ENCODE results near the gene OR5H1.
"Not testable (repeated sequence)": the region's sequence is repeated elsewhere in the genome, so short reads cannot be mapped to it uniquely, and the experiment has no call there.

Gene OR5H1

DNA sequence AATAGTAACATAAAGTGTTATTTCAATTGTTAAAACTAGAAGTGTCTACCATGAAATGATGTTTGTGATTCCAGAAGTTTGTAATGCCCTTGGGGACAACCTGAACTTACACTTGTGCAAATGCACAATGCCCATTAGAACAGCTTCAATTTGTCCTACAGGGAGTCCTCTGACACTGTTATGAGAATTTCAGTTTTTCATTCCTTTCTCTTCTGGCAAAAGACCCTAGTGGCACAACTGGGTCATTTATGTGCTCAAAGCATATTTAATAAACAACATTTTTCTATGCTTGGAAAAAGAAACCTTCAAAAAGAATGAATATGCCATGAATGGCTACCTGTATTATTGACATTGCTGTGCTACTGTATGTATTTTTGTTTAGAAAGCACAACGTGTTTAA, at the start of gene OR5H1:
Gene OR5H1, plus strand, starts transcription at position 301 of the 400 bp plus-strand sequence. CDS start 1,977 bp downstream, outside the sequence.
- DNase-seq = no peak

GRCh38 chr3:98086873-98087272, 43.6 kb upstream of the OR5H1 start, which contains the start of gene OR5AC2:
OR5AC2 (plus strand) TSS chr3:98087173; CDS start chr3:98087173, 0 bp downstream.
- no peak for DNase-seq

- no peak for DNase-seq
These were observed 34.6 kb upstream of the OR5H1 start for GRCh38 chr3:98095882-98096281.

- no peak for DNase-seq
These were observed 30.7 kb upstream of the OR5H1 start for GRCh38 chr3:98099848-98100247.

DNA sequence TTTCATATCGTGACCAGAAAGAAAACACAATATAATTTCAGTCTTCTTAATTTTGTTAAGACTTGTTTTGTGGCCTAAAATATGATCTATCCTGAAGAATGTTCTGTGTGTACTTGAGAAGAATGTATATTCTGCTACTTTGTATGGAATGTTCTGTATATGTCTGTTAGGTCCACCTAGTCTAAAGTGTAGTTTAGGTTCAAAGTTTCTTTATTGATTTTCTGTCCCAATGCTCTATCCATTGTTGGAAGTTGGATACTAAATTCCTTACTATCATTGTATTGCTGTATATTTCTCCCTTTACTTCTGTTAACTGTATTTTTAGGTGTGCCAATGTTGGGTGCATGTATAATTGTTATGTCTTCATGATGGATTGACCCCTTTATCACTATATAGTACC, 22.4 kb upstream of the OR5H1 start:
- no peak for DNase-seq

- no peak for DNase-seq
These were observed 20.5 kb upstream of the OR5H1 start for GRCh38 chr3:98109807-98110549.

GRCh38 chr3:98110550-98110908, 20.0 kb upstream of the OR5H1 start:
- DNase-seq = no peak

DNA sequence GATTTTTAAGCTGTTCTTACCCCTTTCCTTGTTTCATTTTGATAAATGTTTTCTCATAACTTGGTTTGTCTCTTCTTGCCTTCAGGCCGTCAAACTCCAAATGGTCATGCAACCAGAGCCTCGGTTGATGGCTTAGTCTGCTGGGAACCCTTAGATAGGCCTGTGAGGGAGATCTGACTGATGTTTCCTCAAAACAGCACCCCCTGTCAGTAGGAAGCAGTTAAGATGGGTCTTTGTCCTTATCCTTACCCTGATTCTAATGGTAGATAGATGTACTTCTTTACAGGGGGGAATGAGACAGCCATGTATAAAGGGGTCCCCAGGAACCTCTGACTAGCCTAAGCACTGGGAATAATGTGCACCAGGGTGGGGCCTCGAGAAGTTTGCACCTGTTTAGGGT, 16.3 kb upstream of the OR5H1 start:
- no peak for DNase-seq

GRCh38 chr3:98115717-98116116, 14.8 kb upstream of the OR5H1 start:
- no peak for DNase-seq

- DNase-seq = no peak
These were observed 6.1 kb downstream of the OR5H1 start for GRCh38 chr3:98136631-98137030.

DNA sequence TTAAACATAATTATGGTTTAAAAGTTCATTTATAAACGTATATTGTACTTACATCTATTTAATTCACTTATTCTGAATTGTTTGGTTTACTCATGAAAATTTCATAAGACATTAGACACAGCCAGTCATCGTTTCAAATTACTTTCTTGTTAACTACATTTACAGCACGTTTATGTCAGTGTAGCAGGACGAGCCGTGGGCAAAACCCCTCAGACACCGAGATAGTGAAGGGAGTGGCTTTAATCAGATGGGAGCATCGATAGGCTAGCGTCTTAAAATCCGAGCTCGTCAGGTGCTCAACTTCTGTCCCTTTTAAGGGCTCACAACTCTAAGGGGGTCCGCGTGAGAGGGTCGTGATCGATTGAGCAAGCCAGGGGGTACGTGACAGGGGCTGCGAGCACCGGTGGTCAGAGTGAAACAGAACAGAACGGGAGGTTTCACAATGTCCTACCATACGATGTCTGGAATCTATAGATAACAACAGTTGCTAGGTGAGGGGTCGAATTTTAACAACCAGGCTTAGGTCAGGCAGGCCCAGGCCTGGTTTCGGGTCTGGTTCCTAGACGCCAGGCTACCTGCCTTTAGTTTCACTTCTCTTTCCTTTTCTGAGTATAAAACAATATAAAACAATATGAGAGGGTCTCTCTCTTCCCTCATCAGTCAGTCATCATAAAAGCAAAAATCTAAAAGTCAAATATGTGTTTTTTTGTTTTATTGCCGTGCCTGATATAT, 7.5 kb downstream of the OR5H1 start:
- not testable (repeated sequence) for DNase-seq

GRCh38 chr3:98140531-98140930, 10.0 kb downstream of the OR5H1 start:
- no peak for DNase-seq

DNA sequence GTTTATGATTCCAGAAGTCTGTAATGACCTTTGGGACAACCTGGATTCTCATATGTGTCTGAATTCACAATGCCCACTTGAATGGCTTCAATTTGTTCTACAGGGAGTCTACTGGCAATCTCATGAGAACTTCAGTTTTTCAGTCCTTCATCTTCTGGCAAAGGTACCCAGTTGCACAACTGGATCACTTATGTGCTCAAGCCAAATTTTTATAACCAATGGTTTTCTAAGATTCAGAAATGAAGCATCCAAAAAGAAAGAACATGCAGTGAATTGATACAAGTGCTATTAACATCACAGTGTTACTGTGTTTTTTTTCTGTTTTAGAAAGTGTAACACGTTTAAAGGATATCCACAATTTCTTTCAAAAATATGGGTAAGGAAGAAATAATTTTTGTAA, 16.7 kb downstream of the OR5H1 start, which contains the start of gene OR5H14:
Gene OR5H14, plus strand, starts transcription at position 301 of the 400 bp plus-strand sequence. CDS start 1,907 bp downstream, outside the sequence.
- no peak for DNase-seq

GRCh38 chr3:98148751-98149150, 18.2 kb downstream of the OR5H1 start:
- no peak for DNase-seq

DNA sequence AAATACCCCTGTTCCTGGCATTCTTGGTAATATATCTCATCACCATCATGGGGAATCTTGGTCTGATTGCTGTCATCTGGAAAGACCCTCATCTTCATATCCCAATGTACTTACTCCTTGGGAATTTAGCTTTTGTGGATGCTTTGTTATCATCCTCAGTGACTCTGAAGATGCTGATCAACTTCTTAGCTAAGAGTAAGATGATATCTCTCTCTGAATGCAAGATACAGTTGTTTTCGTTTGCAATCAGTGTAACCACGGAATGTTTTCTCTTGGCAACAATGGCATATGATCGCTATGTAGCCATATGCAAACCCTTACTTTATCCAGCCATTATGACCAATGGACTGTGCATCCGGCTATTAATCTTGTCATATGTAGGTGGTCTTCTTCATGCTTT, 18.9 kb downstream of the OR5H1 start:
- not testable (repeated sequence) for DNase-seq

DNA sequence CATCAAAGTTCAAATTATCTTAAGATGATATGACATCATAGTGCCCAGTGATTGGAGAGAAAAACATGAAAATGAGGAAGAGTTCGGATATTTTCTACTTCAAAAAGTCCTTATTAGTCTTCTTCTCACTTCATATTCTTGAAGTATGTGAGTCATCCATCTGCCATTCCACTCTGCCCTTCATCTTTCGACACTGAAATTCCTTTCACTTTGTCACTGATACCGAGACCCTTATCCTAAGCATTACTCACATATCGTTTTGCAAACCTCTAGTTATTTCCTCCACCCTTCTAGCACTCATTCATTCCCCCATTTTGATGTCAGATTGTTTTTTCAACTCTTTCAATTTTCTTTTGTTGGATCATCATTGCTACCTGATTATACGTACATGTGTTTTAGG, 20.7 kb downstream of the OR5H1 start:
- DNase-seq = no peak

- no peak for DNase-seq
These were observed 35.9 kb downstream of the OR5H1 start, which contains the start of gene OR5H15 for GRCh38 chr3:98166396-98166795. OR5H15 (plus strand) TSS chr3:98166696; CDS start chr3:98168700, 2,004 bp downstream.

- DNase-seq = no peak
These were observed 40.5 kb downstream of the OR5H1 start for GRCh38 chr3:98171071-98171470.

DNA sequence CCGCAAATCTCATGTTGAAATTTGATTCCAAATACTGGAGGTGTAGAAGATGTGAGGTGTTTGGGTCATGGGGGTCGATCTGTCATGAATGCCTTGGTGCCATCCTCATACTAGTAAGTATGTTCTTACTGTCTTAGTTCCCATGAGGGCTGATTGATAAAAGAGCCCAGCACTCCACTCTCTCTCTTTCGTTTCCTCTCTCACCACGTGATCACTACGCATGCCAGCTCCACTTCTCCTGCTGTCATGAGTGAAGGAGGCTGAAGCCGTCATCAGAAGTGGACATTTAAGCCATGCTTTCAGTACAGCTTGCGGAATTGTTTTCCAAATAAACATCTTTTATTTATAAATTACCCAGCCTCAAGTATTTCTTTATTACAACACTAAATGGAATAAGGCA, 42.1 kb downstream of the OR5H1 start:
- no peak for DNase-seq

DNA sequence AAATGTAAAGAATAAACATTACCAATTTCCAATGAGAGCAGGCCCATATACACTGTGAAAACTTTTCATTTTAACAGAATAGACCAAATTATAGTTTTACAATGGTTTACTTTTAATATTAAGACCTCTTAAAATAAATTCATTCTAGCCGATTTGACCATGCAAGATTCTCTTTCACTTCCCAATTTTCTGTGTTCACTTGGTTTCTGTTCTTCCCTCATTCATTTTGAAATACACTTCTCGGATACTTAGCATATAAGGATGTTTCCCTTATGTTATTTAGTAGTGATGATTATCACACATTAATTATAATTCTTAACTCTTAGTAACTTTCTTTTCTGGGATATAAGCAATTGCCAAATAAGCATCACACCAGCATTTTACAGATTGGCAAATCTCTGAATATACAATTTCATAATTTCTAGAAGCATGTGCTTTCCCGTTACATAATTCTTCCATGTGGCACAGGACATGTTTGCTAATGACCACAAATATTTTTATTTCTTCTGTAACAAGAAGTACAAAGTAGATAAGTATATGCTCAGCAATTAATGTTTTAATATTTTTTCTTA, 49.9 kb downstream of the OR5H1 start:
- no peak for DNase-seq

- no peak for DNase-seq
These were observed 51.7 kb downstream of the OR5H1 start for GRCh38 chr3:98182196-98182595.

- no peak for DNase-seq
These were observed 54.7 kb downstream of the OR5H1 start for GRCh38 chr3:98185180-98185579.
